HG03196 (cell line): Measurements from ENCODE around the gene ANKRD2.
"Not testable (repeated sequence)": the region's sequence is repeated elsewhere in the genome, so short reads cannot be mapped to it uniquely, and the experiment has no call there.

Experiments used
- ATAC-seq: cut with Tn5 transposase; IDR thresholded peaks from one replicate; pipeline ENCODE4 v1.9.1; 2021; ENCODE audit not compliant: unreplicated experiment

ANKRD2 gene

DNA sequence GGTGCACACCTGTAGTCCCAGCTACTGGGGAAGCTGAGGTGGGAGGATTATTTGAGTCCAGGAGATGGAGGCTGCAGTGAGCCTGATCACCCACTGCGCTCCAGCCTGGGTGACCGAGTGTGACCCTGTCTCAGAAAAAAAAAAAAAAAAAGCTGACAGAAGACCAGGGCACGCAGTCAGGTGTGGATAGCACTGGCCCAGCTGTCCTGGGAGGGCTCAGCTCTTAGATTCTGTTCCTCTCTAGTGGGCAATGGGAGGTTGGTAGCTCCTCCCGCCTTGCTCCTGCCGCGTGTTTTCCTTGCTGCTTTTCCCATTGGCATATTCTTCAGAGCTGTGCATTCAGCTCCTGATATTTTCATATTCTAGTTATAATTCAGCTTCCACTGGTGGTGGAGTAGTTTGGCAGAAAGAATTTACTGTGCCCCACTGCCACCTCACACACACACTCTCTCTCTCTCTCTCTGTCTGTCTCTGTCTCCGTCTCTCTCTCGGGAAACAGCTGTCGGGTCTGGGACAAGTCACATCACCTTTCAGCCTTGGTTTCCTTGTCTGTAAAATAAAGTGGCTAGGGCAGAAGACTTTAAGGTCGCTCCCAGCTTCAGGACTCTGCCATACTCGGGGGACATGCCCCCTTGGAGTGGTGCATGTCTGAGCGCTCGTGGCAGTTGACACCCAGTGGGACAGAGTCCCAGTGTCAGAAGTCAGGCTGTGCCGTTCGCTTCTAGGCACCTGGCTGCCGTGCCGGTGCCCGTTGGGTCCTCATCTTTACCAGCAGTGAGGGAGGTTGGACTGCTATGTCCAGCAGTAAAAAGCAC, 25.9 kb upstream of the ANKRD2 start:
- no peak for ATAC-seq

DNA sequence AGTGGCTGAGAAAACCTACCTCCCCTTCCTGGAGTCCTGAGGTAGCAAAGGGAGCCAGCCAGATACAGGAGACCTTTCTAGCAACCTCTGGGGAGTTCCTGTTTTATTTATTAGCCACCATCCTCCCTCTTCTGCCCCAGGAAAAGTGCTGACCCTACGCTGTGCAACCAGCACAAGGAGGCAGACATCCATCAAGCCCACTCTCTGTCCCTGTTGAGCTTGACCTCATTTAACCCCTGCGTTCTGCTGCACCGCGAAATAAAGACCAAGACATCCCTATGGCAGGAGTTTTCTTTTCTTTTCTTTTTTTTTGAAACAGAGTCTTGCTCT, 25.3 kb upstream of the ANKRD2 start:
- no peak for ATAC-seq

DNA sequence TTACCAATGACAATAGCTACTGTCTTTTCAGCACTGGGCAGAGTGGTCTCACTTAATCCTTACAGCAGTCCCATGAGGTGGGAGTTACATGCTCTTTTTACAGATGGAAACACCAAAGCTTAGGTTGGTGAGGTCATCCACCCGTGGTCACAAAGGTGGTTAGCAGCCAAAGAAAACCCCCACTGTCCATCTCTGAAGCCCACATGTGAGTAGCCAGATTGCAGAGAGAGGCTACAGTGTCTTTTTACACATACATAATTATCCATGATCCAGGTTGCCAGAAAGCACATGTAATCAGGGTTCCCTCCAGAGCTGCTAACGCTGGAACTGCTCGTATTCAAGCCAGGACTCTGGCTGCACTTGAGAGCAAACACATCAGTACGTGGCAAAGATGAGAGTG, 24.6 kb upstream of the ANKRD2 start:
- no peak for ATAC-seq

DNA sequence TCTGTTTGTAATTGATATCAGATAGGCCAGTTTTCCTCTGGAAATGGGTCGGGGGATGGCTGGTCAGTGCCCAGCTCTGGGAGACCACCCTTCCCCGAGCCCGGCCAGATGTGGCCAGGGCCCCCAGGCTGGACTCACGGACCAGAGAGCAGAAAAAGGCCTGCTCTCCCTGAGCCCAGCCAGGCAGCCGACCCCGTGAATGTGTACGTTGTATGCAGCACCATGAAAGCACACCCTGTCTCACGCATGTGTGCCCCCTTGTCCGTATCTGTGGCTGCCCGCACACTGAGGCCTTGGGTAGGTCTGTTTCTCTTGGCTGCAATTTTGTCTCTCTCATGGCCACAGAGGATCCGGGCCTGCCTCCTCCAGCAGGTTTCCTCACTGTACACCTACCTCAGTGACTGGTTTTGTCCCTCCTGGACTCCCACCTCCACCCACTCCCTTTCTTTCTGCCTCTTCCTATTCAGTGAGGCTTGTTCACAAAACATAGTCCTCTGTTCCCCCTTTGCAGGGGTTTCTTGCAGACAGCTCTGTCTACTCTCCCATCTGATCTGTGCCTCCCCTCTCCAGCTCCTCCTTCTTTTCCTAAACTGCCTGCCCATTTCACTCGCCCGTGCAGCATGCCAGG, 23.6 kb upstream of the ANKRD2 start:
- no peak for ATAC-seq

DNA sequence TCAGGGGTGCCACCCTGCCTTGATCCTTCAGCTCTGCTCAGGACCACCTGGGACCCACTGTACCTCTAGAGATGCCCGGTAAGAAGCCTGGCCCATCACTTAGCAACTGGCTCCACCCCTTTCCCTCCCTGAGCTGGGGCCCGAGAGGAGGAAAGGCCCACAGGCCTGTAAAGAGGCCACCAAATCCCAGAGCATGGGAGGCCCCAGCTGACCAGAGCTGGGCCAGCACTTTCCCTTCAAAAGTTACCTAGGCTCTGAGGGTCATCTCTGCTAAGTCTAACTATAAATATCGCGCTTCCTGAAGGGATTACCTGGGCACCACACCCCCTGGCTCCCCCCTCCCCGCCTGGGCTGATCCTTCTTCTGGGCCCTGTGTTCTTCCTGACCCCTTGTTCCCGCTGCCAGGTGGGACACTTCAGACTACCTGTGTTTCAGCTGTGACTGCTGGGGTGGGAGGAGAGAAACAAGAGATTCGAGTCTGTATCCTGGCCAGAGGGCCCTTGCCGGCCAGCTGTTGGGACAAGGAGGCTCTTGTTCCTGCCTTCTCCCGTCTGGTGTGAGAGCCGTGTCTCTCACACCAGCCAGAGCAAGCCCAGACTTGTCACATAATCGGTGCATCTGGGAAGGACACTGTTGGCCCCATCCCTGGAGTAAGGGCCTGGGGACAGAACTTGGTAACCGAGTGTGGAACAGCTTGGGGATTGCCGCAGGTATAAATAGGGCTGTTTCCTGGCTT, 22.8 kb upstream of the ANKRD2 start:
- ATAC-seq: no peak

DNA sequence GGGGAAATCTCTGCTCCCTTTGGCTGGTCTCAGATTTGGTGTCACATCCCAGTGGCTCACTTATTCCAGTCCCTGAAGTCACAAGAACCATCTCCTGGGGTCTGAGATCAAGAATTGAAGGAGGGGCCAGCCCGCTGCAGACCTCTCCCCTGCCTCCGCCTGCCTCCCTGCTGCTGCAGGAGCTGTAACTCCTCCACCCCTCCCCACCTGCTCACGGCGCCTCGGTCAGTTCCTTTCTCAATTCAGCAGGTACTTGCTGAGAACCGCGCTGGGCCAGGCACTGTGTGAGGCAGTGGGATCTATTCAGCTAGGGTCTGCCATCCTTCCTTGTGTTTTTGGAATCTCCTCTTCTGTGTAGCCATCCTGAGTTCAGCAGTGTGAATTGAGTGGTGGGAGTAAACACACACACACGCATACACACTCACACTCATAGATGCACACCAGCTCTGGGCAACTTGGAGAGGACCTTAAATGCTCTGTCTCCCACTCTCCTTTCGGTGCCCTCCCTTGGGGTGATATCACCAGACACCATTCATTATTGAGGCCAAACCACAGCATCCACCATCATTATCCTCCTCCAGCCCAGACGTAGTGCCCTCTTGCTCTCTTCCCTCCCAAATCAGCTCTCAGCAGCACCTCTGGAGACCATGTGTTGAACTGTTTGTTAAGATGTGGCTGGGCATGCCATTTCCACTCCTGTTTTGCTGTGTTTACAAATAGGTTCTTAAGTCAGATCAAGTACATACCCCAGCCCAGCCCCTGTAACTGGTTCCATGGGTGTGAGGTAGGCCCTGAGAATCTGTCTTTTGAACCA, 22.0 kb upstream of the ANKRD2 start:
- ATAC-seq: no peak

DNA sequence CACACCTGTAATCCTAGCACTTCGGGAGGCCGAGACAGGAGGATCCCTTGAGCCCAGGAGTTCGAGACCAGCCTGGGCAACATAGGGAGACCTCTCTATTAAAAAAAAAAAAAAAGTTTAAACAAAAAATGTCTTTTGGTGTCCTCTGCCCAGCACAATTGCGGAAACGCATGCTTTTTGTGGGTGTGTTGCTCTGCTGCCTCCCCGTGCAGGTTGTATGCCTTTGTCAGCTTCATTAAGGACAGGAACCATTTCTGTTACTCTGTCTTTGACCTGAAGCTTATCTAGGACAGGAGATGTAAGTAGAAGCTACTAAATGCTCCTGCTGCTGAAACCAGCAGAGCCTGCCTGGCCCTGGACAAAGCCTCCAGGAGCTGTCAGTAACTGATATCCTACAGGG, 21.3 kb upstream of the ANKRD2 start:
- no peak for ATAC-seq

DNA sequence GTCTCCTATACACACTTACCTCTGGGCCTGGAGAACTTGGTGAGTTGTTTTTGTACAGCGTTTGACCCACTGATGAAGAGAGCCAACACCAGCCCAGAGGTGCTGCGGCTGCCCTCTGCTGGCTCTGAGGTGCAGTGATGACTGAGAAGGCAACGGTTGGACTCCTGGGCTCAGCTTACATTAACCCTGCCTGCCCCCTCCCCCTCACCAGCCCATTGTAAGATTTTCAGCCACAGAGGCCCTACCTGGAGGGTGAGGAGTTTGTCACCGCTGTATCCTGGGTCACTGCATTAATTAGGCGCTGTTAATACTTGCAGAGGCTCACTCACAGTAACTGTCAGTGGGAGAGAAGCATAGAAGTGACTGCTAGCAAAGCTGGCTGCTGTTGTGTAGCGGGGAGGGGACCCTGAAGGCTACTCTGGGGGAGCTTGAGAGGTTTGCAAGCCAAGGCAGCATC, 19.0 kb upstream of the ANKRD2 start:
- ATAC-seq: no peak

DNA sequence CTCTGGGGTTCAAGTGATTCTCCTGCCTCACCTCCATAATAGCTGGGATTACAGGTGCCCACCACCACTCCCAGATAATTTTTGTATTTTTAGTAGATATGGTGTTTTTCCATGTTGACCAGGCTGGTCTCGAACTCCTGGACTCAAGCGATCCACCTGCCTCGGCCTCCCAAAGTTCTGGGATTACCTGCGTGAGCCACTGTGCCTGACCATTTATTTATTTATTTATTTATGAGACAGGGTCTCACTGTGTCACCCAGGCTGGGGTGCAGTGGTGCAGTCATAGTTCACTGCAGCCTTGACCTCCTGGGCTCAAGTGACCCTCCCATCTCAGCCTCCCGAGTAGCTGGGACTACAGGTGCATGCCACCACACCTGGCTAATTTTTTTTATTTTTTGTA, 18.2 kb upstream of the ANKRD2 start:
- not testable (repeated sequence) for ATAC-seq

DNA sequence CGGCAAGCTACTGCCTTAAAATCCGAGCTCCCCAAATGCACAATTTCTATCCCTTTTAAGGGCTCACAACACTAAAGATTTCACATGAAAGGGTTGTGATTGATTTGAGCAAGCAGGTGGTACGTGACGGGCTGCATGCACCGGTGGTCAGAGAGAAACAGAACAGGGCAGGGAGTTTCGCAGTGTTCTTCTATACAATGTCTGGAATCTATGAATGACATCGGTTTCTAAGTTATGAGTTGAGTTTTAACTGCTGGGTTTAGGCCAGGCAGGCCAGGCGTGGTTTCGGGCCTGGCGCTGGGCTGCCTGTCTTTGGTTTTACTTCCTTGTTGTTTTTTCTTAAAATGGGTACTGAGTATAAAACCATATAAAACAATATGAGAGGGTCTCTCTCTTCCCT, 17.0 kb upstream of the ANKRD2 start:
- ATAC-seq: not testable (repeated sequence)

DNA sequence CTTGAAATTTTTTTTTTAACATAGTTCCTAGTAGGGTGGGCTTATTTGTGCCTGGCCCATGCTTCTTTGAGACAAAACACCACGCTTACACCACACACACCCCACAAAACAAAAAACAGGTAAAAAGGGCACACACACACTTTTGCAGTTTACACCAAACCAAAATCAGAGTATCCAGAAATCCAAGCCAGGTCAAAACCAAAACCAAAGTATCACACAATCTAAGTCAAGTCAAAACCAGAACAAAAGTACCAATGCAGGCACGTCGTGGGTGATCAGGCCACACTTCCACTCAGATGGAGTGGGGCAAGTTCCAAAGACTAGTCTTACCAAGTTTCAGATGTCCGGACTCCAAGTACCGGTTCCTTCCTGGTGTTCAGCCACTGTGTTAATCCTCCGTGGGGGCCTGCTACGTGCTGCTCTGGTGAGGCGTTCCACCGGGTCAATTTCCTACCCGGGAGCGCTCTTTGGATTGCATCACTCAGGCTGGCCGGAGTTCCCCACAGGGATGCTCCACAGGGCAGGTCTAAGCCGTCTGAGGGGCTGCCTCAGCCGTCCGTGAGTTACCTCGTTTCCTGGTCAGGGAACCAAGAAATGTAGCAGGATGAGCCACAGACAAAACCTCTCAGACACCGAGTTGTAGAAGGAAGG, 11.7 kb upstream of the ANKRD2 start:
- not testable (repeated sequence) for ATAC-seq

DNA sequence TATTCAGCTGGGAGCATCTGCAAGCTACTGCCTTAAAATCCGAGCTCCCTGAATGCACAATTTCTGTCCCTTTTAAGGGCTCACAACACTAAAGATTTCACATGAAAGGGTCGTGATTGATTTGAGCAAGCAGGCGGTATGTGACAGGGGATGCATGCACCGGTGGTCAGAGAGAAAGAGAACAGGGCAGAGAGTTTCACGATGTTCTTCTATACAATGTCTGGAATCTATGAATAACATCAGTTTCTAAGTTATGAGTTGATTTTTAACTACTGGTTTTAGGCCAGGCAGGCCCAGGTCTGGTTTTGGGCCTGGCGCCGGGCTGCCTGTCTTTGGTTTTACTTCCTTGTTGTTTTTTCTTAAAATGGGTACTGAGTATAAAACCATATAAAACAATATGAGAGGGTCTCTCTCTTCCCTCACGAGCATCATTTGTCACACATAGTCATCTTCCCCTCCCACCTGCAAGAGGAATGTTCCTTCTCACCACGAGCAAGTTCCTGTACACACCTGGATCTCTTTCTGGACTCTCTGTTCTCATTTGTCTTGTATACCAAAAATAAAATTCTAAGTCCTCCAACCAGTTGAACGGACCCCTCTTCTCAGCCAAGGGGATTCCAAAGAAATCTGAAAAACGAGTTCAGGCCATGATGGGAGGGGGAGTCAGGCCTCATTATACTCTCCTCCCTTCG, 11.0 kb upstream of the ANKRD2 start:
- not testable (repeated sequence) for ATAC-seq

DNA sequence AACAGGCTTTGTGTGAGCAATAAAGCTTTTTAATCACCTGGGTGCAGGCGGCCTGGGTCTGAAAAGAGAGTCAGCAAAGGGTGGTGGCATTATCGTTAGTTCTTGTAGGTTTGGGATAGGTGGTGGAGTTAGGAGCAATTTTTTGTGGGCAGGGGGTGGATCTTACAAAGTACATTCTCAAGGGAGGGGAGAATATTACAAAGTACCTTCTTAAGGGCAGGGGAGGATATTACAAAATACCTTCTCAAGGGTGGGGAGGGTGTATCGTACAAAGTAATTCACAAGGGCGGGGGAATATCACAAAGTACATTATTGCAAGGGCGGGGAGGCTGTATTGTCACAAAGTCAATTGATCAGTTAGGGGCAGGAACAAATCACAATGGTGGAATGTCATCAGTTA, 10.2 kb upstream of the ANKRD2 start:
- ATAC-seq: not testable (repeated sequence)

DNA sequence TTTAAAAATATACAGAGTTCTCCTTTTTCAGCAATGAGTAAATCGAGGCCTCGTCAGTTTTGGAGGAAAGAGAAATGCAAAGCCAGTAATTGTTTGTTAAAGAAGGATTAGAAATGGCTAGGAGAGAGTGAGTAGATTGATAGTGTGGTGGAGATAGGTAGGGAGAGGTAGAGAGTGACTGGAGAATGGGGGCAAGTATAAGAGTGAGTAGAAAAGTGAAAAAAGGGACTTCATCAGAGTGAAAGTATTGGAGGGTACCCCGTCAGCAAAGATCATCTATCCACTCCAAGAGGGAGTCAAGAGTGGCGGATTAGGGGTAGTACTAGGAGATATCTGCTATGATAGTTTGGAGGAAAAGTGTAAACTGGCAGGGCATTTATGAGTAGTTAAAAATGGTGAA, 9.2 kb upstream of the ANKRD2 start:
- no peak for ATAC-seq

DNA sequence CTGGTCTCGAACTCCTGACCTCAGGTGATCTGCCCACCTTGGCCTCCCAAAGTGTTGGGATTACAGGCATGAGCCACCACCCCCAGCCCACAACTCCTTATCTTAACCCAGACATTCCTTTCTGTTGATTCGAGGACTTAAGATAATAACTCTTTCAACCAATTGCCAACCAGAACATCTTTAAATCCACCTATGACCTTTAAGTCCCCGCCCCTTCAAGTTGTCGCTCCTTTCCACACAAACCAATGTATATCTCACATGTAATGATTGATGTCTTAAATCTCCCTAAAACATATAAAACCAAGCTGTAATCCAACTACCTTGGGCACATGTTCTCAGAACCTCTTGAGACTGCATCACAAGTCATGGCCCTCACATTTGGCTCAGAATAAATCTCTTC, 7.8 kb upstream of the ANKRD2 start:
- no peak for ATAC-seq

DNA sequence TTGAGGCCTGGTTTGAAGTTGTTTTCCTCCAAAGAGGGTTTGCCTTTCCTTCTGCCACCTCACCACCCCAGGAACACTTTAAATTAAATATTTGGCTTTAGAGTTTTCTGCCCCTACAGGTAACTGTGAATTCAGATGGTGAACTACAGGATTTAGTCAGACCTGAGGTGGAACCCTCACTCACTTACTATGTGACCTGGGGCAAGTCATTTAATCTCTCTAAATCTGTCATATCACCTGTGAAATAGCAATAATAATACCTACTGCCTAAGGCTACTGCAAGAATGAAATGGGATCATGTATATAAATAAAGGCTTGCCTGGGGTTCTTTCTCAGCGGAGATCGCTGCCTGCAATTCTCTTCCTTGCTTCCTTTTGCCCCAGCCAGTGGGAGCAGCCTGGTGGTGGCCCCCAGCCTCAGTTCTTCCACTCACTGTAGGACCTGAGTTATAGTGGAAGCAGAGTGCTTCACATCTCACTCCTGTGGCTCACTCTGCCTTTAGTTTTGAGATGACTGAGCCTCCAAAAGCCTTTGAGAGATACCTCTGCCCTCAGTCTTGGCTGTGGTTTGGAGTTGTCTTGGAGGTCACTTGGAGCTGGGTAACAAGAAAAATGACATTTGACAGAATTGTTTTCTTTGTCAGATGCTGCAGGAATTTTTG, 6.1 kb upstream of the ANKRD2 start:
- no peak for ATAC-seq

DNA sequence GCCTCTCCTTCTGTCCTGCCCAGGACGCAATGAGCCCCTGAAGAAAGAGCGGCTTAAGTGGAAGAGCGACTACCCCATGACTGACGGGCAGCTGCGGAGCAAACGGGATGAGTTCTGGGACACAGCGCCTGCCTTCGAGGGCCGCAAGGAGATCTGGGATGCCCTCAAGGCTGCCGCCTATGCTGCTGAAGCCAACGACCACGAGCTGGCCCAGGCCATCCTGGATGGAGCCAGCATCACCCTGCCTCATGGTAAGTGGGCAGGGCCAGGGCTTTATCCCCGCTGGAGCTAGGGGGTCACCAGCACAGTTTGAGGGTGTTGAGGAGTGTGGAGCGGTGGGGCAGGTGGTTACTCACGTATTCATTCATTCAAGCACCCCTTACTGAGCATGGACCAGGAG, 4.7 kb upstream of the ANKRD2 start:
- no peak for ATAC-seq

DNA sequence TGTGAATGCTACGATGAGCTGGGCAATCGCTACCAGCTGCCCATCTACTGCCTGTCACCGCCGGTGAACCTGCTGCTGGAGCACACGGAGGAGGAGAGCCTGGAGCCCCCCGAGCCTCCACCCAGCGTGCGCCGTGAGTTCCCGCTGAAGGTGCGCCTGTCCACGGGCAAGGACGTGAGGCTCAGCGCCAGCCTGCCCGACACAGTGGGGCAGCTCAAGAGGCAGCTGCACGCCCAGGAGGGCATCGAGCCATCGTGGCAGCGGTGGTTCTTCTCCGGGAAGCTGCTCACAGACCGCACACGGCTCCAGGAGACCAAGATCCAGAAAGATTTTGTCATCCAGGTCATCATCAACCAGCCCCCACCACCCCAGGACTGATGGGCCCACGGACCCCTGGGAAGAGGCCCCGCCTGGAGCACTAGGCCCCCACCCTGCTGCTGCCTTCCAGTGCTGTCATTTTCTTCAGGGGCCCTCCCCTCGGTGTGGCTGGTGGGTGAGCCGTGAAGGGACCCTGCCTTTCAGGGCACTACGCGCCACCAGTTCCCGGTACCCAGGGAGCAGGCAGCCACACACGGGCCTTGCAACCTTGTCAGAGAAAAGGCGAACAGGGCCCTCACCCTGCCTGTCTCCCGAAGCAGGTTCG, 2.3 kb upstream of the ANKRD2 start:
- no peak for ATAC-seq

DNA sequence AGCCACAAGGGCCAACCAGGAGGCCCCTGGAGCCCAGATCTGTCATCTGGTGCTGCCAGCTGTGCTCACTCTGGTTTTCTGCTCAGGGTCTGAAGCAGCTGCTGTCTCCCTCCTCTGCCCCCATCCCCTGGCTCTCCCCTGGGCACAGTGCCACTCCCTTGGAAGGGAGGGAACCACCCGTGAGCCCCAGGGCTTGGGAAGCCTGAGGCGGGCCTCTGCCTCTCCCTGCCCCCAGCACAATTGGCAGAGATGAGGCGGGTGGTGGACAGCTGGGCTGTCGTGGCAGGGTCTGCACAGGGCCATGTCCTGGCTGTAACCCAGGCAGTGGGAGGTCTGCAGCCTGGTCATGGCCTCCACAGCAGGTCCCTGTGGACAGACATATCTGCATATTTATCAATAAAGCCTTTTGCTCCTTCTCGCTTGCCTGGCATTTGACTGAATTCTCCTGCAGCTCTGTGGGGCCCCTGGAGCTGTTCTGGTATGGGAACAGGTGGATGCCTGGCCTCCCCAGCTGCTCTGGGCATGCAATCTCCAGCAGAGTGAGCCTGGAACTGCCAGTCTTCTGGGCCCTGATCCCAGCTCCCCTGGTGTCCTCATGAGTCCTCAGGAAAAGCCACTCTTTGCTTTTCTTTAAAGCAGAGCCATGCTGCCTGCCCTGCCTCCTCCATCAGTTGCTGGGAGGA, 1.6 kb upstream of the ANKRD2 start:
- ATAC-seq: no peak
